NCI-H1417 (cell line): ENCODE measurements around the gene KCNH3.
A peak's percentile ranks its signal among the peaks of the same experiment; 100 is the strongest.

ENCODE experiments used
- DNase-seq, 3 experiments: peaks; one replicate each; lab custom pipeline; 2025; lab: John Stamatoyannopoulos, UW

KCNH3 gene

DNA sequence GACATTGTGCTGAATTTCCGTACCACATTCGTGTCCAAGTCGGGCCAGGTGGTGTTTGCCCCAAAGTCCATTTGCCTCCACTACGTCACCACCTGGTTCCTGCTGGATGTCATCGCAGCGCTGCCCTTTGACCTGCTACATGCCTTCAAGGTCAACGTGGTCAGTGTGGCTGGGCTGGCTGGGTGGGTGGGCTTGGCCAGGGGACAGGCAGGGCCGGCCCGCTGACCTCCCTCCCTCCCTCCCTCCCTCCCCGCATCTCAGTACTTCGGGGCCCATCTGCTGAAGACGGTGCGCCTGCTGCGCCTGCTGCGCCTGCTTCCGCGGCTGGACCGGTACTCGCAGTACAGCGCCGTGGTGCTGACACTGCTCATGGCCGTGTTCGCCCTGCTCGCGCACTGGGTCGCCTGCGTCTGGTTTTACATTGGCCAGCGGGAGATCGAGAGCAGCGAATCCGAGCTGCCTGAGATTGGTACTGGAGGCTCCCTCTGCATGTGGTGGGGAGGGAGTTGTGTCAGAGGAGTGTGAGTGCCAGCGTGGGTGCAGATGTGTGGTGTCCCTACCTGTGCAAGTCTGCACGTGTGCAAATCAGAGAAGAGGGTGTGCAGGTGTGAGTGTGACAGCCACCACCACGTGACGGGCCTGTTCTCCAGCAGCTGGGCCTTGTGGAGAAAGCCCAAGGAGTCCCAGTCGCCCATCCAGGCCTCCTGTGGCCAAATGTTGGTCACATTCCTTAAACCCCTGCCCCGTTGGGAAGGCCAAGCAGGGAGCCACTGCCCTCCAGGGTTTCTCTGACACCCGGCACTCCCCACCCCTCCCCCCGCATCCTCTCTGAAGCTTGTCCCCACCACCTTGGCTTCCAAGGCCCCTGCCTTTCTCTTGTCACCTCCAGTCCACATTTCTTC is 5.3 kb downstream of the KCNH3 start:
- no peak for DNase-seq

DNA sequence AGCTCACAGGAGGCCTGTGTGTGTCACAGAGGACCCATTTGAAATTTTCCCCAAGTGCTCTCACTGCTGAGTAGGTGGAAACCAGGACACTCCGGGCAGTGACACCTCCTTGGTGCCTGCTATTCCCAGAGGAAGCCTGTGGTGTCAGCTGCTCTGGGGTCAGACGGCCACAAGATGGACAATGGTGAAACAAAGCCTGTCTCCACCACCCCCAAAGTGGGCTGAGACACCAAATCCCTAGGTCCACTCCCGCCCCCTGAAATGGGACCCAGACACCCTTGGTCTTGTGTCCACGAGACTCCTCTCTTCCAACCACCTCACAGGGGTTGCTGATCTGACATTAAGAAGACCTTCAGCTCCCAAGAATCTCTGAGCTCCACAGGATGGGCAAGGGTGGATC is 7.0 kb downstream of the KCNH3 start:
- DNase-seq, result no peak

DNA sequence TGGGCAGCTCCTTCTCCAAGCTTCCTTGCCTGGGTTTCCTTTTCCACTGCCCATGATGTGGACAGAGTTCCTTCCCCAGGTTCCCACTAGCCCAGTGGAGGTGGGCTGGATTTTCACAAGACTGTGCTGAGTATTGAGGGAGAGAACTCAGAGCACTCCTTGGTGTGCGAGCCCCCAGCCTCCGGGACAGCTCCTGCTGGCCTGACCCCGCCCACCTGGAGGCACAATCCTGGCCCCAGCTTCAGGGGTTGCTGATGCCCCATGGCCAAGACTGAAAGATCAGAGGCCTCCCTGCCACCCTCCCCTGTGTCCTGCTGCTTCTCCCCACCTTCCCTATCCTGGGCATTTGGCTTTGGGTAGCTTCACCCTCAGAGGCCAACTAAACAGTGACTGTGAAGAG is 7.7 kb downstream of the KCNH3 start:
- no peak for DNase-seq

DNA sequence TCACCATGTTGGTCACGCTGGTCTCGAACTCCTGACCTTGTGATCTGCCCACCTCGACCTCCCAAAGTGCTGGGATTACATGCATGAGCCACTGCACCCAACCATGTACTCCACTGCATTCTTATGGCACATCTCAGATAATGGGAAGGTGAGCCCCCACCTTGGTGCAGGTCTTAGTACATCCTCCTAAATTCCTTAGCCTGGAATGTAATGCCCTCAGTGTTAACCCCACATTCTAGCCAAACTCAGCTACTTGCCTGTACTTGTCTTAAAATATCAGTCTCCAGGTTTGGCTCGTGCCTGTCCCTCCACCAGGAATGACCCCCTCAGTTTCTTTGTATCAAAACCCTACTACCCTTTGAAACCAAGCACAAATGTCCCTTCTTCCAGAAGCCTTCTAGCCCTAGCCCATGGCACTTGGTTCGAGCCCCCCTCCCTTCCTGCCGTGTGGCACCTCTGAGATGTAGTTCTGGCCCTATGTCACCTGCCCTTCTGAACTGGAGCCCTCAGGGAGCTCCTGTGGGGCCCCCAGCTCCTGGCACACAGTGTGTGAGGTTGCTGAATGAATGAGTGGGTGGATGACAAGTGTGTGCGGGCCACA is 8.4 kb downstream of the KCNH3 start:
- DNase-seq, result no peak

DNA sequence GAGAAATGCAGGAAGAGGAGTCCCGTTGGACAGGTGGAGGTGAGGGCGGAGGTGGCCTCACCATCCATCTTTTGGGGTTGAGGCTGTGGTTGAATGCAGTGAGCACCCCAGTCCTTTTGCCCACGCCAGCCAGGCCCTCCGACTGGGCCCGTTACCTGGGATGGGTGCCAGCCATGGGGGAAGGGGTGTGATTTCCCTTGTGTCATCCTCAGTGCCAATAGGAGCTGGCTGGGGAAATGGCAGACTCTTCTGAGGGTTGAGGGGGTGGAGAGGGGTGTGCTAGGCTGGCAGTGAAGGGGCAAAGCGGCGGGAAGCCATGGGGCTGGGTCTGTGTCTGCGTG is 9.6 kb downstream of the KCNH3 start:
- peak in 1 of 3 experiments; percentile 63 for DNase-seq

DNA sequence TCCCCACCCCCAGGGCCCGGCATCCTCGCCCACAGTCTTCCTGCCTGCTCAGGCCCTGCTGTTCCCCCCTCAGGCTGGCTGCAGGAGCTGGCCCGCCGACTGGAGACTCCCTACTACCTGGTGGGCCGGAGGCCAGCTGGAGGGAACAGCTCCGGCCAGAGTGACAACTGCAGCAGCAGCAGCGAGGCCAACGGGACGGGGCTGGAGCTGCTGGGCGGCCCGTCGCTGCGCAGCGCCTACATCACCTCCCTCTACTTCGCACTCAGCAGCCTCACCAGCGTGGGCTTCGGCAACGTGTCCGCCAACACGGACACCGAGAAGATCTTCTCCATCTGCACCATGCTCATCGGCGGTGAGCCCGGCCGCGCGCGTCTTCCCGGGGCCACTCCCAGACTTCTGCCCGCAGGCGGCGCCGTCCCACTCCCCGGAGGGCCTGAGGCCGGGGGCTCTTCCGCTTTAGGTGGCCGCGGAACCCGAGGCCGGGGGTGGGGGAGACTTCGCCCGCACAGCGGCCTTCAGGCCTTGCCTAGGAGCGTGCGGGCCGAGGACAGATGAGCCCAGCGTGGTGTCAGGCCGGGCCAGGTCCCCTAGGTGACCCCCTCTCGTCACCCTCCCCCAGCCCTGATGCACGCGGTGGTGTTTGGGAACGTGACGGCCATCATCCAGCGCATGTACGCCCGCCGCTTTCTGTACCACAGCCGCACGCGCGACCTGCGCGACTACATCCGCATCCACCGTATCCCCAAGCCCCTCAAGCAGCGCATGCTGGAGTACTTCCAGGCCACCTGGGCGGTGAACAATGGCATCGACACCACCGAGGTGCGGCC is 10.2 kb downstream of the KCNH3 start:
- peak in 2 of 3 experiments; percentile 81 to 89 for DNase-seq

DNA sequence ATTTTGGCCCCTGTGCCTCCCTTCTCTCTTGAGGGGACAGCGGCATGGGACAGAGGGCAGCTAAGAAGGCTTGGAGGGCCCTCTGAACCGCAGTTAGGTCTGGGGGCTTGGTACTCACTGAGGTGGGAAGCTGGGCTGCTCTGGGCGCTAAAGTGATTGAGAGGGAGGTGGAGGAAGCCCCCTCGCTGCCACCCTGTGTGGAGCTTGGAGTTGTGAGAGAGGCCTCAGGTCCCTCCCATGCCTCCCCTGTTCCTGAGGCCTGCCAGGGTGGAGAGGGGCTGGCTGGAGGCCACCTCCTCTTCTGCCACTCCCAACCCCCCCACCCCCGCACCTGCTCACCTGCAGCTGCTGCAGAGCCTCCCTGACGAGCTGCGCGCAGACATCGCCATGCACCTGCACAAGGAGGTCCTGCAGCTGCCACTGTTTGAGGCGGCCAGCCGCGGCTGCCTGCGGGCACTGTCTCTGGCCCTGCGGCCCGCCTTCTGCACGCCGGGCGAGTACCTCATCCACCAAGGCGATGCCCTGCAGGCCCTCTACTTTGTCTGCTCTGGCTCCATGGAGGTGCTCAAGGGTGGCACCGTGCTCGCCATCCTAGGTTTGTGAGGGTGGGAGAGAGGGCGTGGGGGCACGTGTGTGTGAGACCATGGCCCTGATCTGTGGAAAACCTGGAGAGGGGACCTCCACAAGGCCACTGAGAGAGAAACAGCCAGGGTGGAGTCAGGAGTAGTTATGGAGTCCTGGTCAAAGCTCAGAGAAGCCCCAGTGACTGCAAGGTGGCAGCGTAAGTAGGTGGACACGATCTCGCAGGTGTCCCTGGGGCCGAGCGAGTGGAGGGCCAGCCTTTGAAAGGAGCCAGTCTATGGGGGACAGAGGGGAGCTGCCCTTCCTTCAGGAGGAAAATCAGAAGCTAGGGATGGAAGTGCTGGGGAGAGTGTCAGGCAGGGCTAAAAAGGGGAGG is 11.2 kb downstream of the KCNH3 start:
- DNase-seq, result peak; percentile 91 to 96 (median 91)

DNA sequence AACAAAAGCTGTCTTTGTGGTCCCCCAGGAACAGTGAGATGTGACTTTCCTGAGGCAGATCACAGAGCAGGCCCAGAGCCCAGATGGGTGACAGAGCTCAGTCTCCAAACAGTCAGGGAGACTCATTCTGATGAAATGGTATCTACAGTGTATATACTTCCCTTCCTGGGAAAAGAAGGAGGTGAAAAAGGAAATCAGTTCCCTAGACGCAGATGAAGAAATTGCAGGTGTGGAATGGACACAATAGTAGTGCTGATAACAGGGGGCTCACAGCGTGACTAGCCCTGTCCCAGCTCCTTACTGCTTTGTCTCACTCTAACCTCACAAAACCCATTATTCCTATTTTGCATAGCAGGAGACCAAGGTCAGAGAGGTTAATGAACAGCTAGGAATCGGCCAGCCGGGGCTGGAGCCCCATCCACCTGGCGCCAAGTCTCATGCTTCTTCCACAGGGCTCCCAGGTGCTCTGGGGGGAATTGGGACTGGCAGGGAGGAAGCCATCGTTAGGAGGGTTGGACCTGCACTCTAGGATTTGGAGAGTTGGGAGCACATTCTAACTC is 11.9 kb downstream of the KCNH3 start:
- peak in 2 of 3 experiments; percentile 18 to 45 for DNase-seq

DNA sequence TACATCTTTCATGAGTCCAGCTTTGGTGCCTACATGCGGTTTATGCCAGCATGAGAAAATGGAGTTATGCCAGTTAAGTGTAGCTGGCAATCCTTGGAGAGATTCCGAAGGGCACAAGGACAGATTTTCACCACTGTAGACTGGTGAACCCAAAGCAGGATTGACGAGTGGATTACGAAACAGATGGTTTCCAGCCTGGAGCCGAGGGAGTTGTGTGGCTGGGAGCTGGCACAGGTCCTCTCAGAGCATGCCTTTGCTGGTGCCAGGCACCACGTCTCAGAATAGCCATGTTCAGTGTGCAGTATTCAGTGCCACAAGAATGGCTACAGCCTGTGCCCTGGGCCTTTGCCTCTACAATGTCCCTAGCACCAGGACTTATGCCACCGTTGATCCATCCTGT is 13.2 kb downstream of the KCNH3 start:
- no peak for DNase-seq

DNA sequence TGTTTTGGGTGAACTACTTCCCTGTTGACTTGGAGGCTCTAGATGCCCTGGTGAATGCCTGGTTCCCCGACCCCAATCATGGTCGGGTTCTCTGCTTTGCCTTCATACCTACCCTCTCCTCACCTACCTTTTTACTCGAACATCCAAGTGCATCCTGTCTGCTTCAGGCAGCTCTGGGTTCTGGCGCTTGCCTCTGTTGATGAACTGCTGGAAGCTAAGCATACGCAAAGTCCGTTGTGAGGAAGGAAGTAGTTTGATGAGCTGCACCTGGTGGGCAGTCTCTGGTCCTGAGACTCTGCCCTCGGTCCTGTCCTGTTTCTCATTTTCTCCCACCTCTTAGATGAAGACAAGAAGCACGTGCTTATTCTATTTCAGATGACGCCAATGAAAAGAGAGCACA is 13.6 kb downstream of the KCNH3 start:
- peak in 1 of 3 experiments; percentile 31 for DNase-seq

DNA sequence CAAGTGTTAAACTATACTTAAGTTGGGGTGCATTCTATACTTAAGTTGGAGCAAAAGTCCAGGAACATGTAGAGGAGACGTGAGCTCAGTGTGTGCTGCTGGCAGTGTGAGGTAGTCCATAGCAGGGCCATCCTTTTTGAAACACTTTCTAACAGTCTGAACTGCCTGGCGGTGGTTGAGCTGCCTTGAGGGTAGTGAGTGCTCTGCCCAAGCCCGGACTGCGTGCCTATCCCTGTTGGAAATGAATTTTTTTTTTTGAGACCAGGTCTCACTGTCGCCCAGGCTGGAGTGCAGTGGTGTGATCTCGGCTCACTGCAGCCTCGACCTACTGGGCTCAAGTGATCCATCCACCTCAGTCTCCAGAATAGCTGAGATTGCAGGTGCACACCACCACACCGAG is 14.1 kb downstream of the KCNH3 start:
- no peak for DNase-seq

DNA sequence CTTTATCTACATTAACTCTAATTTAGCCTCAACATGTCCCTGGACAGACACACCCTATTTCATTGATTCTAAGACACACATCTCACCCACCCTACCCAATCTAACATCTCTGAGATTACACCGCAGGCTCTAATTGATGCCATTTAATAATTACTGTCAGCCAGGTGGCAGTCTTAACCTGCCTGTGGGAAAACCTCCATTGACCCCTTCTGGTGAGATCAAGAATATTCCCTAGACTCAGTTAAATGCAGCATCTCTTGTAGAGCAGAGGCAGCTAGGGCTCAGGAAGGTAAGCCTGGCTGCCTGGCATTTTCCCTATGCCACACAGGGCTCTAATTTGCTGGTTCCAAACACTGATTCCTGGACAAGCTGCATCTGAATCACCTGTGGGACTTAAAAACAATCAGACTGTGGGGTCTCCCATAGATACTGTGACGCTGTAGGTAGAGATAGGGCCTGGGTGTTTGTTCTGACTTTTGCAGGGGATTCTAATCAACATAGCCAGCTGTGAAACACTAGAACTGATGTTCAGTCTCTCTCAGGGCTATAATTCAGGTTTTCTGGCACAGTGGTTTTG is 14.8 kb downstream of the KCNH3 start:
- DNase-seq, result peak; percentile 30 to 91 (median 73)

DNA sequence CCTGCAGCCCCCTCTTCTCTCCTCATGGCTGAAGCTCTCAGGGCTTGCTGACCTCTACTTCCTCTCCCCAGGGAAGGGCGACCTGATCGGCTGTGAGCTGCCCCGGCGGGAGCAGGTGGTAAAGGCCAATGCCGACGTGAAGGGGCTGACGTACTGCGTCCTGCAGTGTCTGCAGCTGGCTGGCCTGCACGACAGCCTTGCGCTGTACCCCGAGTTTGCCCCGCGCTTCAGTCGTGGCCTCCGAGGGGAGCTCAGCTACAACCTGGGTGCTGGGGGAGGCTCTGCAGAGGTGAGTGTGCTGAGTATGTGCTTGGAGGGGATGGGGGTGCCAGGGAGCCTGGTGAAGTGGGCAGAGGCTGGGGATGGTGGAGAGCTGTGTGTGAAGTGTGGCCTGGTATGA is 15.4 kb downstream of the KCNH3 start:
- no peak for DNase-seq

DNA sequence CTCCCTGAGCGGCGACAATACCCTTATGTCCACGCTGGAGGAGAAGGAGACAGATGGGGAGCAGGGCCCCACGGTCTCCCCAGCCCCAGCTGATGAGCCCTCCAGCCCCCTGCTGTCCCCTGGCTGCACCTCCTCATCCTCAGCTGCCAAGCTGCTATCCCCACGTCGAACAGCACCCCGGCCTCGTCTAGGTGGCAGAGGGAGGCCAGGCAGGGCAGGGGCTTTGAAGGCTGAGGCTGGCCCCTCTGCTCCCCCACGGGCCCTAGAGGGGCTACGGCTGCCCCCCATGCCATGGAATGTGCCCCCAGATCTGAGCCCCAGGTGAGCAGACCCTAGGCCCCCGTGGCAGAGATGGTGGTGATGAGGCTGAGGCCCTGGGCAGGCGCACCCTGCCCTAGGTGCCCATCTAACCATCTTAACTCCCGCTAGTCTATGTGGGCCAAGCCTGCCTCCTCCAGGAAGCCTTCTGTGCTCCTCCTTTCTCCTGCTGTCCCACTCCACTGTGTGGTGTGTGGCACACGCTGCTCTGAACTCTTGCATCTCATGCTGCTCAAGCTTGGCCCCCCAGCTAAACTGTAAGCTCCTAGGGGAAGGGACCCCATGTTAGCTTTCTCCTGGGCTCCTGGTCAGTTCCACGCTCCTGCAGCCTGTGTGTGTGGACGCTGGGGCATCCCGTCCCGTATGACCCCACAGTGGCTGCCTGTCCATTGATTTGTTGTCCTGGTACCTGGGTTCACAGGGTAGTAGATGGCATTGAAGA is 17.0 kb downstream of the KCNH3 start:
- no peak for DNase-seq

DNA sequence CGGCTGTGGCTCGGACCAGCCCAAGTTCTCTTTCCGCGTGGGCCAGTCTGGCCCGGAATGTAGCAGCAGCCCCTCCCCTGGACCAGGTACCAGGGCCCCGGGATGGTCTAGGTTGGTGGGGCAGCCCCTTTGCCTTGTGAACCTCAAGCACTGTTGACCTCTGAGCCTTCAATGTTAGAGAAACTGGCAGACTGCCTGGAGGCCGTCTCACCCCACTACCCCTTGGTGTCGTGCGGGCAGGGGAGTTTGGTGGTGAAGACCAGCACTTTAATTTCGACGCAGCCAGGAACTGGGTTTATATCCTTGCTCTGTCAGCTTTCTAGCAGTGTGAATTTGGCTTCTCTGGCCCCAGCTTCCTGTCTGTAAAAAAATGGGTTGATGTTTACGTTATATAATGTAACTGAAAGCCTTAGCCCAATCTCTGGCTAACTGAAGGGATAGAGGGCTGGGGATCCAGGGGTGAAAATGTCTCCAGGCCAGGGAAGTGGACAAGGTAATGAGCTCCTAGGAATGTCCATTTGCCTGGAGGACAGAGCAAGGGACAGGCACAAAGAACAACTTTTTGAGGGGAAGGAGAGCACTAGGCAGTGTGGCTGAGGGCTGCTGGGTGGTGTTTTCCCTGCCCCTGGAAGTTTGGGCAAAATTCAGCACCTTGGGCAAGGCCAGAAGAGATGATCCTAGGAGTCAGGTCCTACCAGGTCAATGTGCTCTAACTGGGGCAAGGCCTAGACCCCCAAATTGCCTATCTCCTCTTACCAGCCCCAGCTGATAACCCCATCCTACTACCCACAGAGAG is 17.8 kb downstream of the KCNH3 start:
- no peak for DNase-seq

DNA sequence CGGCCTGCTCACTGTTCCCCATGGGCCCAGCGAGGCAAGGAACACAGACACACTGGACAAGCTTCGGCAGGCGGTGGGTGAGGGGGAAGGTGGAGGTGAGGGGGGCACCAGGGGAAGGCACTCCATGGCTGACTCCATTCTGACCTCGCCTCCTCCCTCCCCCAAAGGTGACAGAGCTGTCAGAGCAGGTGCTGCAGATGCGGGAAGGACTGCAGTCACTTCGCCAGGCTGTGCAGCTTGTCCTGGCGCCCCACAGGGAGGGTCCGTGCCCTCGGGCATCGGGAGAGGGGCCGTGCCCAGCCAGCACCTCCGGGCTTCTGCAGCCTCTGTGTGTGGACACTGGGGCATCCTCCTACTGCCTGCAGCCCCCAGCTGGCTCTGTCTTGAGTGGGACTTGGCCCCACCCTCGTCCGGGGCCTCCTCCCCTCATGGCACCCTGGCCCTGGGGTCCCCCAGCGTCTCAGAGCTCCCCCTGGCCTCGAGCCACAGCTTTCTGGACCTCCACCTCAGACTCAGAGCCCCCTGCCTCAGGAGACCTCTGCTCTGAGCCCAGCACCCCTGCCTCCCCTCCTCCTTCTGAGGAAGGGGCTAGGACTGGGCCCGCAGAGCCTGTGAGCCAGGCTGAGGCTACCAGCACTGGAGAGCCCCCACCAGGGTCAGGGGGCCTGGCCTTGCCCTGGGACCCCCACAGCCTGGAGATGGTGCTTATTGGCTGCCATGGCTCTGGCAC is 18.5 kb downstream of the KCNH3 start:
- DNase-seq, result peak in 1 of 3 experiments; percentile 49

DNA sequence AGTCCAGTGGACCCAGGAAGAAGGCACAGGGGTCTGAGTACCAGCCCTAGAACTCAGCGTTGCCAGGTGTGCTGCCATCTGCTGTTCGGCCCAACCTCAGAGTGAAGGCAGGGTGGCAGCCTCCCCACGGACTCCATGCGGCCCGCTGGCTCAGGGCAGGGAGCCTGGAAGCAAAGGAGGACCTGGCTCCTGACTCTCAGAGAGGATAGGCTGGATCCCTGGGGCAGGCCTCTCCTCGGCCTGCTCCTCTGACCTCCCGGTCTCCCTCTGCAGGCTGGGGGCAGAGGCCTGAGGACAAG is 19.0 kb downstream of the KCNH3 start:
- peak in 1 of 3 experiments; percentile 24 for DNase-seq

DNA sequence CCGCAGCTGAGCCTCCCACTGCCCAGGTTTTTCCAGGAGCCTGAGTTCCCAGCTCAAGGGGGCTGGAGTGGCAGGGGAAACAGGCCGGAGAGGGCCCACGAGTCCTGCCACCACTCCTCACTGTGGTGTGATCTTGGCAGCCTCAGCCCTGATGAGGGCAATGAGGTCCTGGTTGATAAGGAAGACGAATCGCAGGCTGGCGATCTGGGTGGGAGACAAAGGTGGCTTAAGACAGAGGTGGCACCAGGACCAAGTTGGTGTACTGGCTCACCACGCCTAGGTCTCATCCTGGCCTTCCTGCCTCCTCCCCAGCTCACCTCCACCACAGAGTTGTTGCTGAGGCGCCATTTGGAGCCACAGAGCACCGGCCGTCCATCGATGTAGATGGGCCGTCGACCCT is 19.7 kb downstream of the KCNH3 start:
- DNase-seq, result no peak
